OCI-LY3 (cell line): ENCODE data around the gene ADA.

Experiments
- H2AFZ ChIP-seq: fragments of 200-600, 300-600 bp; shearing (Covaris generic); 2 replicates; pipeline ENCODE4 v1.6.0; 2014; ENCODE audit warnings: antibody characterized with exemption, low read depth, low read length
- H3K27ac ChIP-seq: fragments of 200-600, 300-600 bp; sonication (generic); 2 replicates; pipeline ENCODE4 v1.5.1; 2014; ENCODE audit warnings: mild to moderate bottlenecking, low read length, moderate library complexity, mixed read lengths
- H3K27me3 ChIP-seq: fragments of 200-600, 300-600 bp; sonication (generic); 2 replicates; pipeline ENCODE4 v1.6.1; 2014; ENCODE audit warnings: low read depth, low read length, mixed read lengths
- H3K36me3 ChIP-seq: fragments of 200-600, 300-600 bp; sonication (generic); replicated peaks from 2 replicates; pipeline ENCODE3; 2014; ENCODE audit warnings: low read depth, low read length, mixed read lengths
- H3K4me1 ChIP-seq: fragments of 300-600, 200-600 bp; sonication (generic); 2 replicates; pipeline ENCODE4 v1.6.1; 2014; ENCODE audit warnings: low read length, mixed read lengths
- H3K4me2 ChIP-seq: fragments of 200-600, 300-600 bp; sonication (generic); 2 replicates; pipeline ENCODE4 v1.6.1; 2014; ENCODE audit warnings: low read length, mixed read lengths
- H3K4me3 ChIP-seq: fragments of 300-600, 200-600 bp; sonication (generic); 2 replicates; pipeline ENCODE4 v1.5.1; 2014; ENCODE audit warnings: antibody characterized with exemption, mild to moderate bottlenecking, low read length, moderate library complexity
- H3K79me2 ChIP-seq: fragments of 300-600, 200-600 bp; shearing (Covaris generic); 2 replicates; pipeline ENCODE4 v1.6.1; 2014; ENCODE audit warnings: mild to moderate bottlenecking, low read length, mixed read lengths
- H3K9ac ChIP-seq: fragments of 300-600, 200-600 bp; shearing (Covaris generic); 2 replicates; pipeline ENCODE4 v1.6.0; 2014; ENCODE audit warnings: mild to moderate bottlenecking, low read length, moderate library complexity
- H3K9me3 ChIP-seq: fragments of 200-600, 300-600 bp; shearing (Covaris generic); 2 replicates; pipeline ENCODE4 v1.6.1; 2014; ENCODE audit warnings: low read length, mixed read lengths; ENCODE audit not compliant: insufficient read depth
- H4K20me1 ChIP-seq: fragments of 200-600, 300-600 bp; sonication (generic); 2 replicates; pipeline ENCODE4 v1.6.1; 2016; ENCODE audit warnings: low read length, mixed read lengths; ENCODE audit not compliant: insufficient read depth
- CTCF ChIP-seq: fragments of 200-600, 300-600 bp; sonication (generic); IDR thresholded peaks from 2 replicates; pipeline ENCODE4 v1.5.1; 2014; ENCODE audit warnings: antibody characterized with exemption, low read length, low read depth
- EZH2phosphoT487 ChIP-seq: fragments of 200-600 bp; shearing (Covaris generic); IDR thresholded peaks from 2 replicates; pipeline ENCODE4 v1.6.1; 2018; ENCODE audit warnings: antibody characterized with exemption, mixed run types, low read depth

The ADA gene

GRCh38 chr20:44587035-44587980 lies 64.2 kb downstream of the ADA start:
- Histone ChIP-seq H3K36me3 (peaks cover 80% of the 10 kb centered on the region), H3K9me3 (0 out of 2 replicates have a peak, but pooled peaks cover 3% of the 10 kb centered on the region), H3K79me2 (peaks cover 96% of the 10 kb centered on the region), H3K27me3 (no peaks in the 10 kb centered on the region), H3K27ac (peak overlapping the region; percentile 90), H3K4me1 (peaks cover 79% of the 10 kb centered on the region), H3K4me2 (peak overlapping the region; percentile 95), H3K9ac (peak overlapping the region; percentile 96), H2AFZ (no peak overlapping the region), H4K20me1 (peaks cover 36% of the 10 kb centered on the region), H3K4me3 (peak overlapping the region; percentile 72)
- TF ChIP-seq CTCF (no peak), EZH2phosphoT487 (no peak)

- Histone ChIP-seq H3K4me3 (peak overlapping the region; percentile 80), H3K27ac (peak overlapping the region; percentile 90), H3K36me3 (peaks cover 72% of the 10 kb centered on the region), H4K20me1 (peaks cover 28% of the 10 kb centered on the region), H3K4me1 (peaks cover 80% of the 10 kb centered on the region), H3K9me3 (0 out of 2 replicates have a peak, but pooled peaks cover 3% of the 10 kb centered on the region), H3K4me2 (peak overlapping the region; percentile 96), H2AFZ (no peak overlapping the region), H3K79me2 (peaks cover 96% of the 10 kb centered on the region), H3K9ac (peak overlapping the region; percentile 98), H3K27me3 (no peaks in the 10 kb centered on the region)
- TF ChIP-seq EZH2phosphoT487 (no peak), CTCF (no peak)
These were observed 65.1 kb downstream of the ADA start for GRCh38 chr20:44586289-44586911.

GRCh38 chr20:44585057-44585963 lies 66.2 kb downstream of the ADA start:
- Histone ChIP-seq H3K27ac (peak overlapping the region; percentile 90), H3K4me2 (peak overlapping the region; percentile 96), H3K79me2 (peaks cover 96% of the 10 kb centered on the region)

More at GRCh38 chr20:44585057-44585963, 66.2 kb downstream of the ADA start:
- TF ChIP-seq CTCF, result no peak
- TF ChIP-seq EZH2phosphoT487, result no peak
- H3K4me1 ChIP-seq, result peaks cover 80% of the 10 kb centered on the region
- 0 out of 2 replicates have a peak, but pooled peaks cover 3% of the 10 kb centered on the region for H3K9me3 ChIP-seq
- H3K36me3 ChIP-seq, result peaks cover 62% of the 10 kb centered on the region
- peak overlapping the region; percentile 98 for H3K9ac ChIP-seq
- peak overlapping the region; percentile 80 for H3K4me3 ChIP-seq
- H4K20me1 ChIP-seq, result peaks cover 18% of the 10 kb centered on the region
- H2AFZ ChIP-seq, result no peak overlapping the region
- H3K27me3 ChIP-seq, result no peaks in the 10 kb centered on the region
